Measurements from ENCODE around the gene DSTN.
"Not testable (repeated sequence)": the region's sequence is repeated elsewhere in the genome, so short reads cannot be mapped to it uniquely, and the experiment has no call there.

Gene DSTN

DNA sequence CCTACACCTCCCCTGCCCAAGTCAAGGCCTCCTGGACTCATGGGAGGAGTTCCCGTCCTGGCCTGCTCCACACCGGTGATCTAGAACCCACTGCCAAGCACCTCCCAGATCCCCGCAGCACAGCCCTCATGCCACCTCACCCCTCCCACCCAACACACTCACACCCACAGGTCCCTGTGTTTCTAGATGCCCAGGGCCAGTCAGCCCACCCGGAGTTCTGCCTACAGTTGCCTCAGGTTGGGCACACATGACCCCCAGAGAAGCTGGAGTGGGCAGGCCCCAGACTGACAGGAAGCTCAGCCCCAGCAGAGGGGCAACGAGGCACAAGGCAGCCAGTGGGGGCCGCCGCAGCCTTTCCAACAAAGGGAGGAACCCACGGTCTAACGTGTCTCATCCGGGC, 82.5 kb downstream of the DSTN start:
- no peak for DNase-seq

DNA sequence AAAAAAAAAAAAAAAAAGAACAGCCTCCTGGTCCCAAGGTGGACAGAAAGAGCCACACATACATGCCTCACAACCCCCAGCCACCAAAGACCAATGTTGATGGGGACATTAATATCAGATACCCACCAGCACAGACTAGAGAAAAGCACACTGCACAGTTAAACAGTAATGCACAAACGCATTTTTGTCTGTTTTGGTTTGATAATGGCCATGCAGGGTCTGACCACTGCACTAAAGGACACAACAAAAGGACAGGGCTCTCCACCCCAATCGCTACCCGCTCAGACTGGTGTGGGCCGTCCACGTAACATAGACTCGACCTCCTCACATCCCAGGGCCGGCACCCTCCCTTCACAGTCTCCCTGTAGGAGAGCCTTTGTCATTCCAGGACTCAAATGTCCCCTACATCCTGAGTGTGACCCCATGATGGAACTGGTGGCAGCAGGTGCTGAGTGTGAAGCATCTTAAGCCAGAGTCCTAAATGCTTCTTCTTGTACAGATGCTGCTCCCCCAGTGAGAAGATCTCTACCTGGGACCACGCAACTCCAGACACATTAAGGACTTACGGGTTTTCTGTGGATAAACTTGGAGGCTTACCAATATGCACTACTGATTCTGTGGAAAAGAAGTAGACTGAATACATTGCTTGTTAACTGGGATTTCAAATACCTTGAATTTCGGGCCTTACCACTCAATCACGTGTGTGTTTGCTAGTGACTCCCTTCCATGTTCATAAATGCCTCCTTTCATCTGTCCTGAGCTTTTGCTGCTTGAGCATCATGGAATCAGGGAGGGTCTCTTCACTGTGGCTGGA, 84.2 kb downstream of the DSTN start:
- DNase-seq, result no peak

DNA sequence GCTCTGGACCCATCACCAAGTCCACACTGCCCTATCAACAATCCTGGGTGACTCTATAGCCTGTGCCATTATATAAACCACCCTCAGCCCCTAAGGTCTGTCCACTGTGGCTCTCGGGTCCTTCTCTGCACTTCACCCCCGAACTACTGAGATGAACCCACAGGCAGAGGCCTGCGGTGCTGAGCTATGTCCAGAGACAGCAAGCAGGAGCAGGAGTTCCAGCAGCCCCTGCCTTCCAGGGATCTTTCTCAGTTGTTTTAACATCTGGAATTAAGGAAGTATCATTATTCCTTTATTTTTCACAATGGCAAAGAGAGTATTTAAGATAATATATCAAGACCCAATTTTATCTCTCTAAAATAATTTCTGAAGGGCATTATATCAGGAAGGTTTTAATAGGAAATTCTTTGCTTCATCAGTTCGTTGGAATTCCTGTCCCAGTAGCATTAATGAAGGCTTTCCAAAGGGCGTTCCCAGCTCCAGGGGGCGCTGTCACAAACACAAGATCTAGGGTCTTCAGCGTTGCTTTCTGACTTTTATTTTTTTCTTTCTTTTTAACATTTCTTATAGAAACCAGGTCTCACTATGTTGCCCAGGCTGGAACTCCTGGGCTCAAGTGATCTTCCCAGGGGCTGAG, 84.9 kb downstream of the DSTN start:
- no peak for DNase-seq

DNA sequence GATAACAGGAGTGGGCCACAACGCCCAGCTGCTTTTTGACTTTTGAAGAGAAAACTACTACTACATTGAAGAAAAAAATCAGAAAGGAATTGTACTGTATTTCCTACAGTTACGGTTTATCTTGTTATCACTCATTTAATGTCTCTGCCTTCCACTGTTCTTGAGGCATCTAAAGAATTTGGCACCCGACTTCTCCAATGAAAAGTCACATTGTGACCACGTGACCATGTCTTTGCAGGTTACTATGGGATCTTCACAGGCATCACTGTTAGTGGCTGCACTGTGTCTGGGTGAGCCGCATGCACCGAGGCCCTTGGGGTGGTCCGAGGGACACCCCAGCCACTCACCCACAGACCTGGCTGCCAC, 85.4 kb downstream of the DSTN start:
- no peak for DNase-seq

DNA sequence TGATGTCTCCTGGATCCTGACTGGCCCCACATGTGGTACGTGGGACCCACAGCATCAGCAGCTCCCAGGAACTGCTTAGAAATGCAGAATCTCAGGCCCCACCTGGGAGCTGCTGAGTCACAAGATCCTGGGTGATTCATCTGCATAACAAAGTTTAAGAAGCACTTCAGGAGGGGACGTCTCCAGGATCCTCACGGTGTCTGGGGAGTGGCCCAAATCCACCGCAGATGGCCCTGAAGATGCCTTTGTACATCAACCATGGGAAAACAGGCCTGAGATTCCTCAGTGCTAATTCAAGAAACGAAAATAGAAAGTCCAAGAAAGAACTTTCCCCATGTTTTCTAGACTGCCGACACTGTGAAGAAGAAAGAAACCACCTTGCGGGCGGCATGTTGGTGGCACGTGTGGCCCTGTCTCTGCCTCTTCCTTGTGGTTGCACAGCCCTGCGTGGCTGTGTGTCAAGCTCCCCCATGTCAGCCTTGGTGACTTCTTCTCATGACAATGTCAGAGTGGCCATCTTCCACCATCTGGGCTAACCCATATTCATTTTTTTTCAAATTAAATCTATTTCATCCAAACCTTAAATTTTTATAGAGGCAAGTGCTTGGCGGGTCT, 86.1 kb downstream of the DSTN start:
- no peak for DNase-seq

DNA sequence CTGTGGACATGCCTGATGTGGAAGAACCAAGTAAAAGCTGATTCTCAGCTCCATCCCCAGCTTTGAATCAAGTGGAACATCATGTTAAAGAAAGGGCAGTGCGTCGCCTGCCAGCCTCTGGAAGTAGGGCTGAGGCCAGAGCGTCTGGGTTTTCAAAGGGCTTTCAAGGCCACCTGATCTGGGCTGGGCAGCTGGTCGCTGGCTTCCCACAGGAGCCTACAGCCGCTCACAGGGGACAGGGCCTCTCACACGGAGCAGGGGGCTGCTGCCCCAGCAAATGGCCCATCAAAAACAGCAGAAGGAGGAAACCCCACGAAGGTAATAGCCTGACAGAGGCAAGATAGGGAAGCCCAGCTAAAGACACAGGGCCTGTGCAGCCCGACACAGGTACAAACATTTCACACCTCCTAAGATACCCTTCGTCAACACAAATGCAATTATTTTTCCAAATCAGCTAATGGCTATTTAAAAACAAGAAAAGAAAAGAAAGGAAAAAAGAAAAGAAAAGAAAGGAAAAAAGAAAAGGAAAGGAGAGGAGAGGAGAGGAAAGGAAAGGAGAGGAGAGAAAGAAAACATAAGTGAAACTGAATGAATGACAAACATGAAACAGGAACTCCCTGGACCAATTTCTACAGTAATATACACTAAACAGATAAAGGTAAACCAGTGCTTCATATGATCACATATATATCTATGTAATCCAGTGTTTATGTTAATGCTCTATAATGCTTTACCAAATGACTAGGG, 87.4 kb downstream of the DSTN start:
- no peak for DNase-seq

DNA sequence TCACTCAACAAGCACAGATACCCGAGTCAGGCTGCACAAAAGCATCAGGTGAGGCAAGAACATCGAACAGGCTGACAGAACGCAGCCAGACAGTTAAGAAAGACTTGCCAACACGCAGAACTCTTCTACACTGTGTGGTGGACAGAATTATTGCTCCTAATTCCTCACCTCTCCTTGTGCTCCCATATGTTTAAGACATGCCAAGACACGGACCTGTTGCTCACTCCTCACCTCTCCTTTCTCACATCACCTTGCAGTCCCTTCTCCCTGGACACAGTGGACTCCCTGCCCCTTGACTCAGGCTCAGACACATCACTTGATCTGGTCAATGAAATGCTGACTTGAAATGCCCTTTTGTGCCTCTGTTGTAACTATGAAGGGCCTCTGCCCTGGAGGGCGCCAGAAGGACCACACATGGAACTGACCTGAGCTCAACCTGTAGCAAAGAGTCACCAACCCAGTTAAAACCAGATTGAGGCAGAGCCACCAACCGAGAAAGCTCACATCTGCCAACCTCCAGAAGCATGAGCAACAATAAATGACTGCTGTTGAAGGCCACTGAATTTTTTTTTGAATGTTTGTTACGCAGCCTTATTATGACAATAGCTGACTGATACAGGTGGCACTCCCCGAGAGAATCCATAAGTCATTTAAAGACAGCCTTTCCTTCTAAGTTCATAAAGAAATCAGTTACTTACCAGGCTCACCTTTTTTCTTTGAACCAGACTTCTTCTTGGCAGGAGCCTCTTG, 88.2 kb downstream of the DSTN start:
- no peak for DNase-seq

DNA sequence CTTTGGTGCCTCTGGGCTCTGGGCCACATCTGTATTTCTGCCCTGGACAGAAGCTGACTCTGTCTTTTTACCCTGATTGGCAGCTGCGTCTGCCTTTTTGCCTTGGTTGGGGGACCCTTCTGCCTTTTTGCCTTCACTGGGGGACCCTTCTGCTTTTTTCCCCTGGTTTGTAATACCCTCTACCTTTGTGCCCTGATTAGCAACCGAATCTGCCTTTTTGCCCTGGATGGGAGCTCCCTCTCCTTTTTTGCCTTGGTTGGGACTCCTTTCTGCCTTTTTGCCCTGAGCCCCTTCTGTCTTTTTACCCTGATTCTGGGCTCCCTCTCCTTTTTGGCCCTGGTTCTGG, 88.7 kb downstream of the DSTN start:
- DNase-seq, result no peak

DNA sequence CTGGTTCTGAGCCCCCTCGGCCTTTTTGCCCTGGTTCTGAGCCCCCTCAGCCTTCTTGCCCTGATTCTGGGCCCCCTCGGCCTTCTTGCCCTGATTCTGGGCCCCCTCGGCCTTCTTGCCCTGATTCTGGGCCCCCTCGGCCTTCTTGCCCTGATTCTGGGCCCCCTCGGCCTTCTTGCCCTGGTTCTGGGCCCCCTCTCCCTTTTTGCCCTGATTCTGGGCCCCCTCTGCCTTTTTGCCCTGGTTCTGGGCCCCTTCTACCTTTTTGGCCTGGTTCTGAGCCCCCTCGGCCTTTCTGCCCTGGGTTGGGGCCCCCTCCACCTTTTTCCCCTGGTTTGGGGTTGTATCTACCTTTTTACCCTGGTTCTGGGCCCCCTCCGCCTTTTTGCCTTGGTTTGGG, 89.5 kb downstream of the DSTN start:
- DNase-seq, result not testable (repeated sequence)

All from GOT3 (cell line).